Measurements from ENCODE around the gene RMDN3.

The RMDN3 gene

GRCh38 chr15:40694688-40695468, 60.2 kb downstream of the RMDN3 start, which contains the start of gene RAD51:
TSS of gene RAD51 (plus strand) at chr15:40695174. CDS start at chr15:40698759, 3,585 bp downstream.
- peak; percentile 79 to 84 for DNase-seq (ENCODE audit: low read depth in 2 of 2)

GRCh38 chr15:40693904-40694687, 61.0 kb downstream of the RMDN3 start:
- no peak for DNase-seq (ENCODE audit: low read depth in 2 of 2)

GRCh38 chr15:40691737-40692136, 63.3 kb downstream of the RMDN3 start:
- no peak for DNase-seq (ENCODE audit: low read depth in 2 of 2)

GRCh38 chr15:40688932-40689799, 65.9 kb downstream of the RMDN3 start:
- no peak for DNase-seq (ENCODE audit: low read depth in 2 of 2)
